ENCODE measurements around the gene EPYC. TPM values are rescaled to one million over a fixed set of nuclear protein-coding genes. Genes with fewer than 3 reads are reported as not detected.

Gene EPYC
- total and polyA plus RNA-seq, 2 experiments from 2014 or later: not detected

- no peak for TF ChIP-seq CTCF (conservative IDR thresholded peaks at IDR 0.05; ENCODE audit: low read depth in 2 of 2)
- TF ChIP-seq JUNB (IDR thresholded peaks at IDR 0.05; ENCODE audit: unreplicated experiment): no peak
- TF ChIP-seq NANOG (IDR thresholded peaks at IDR 0.05; ENCODE audit: borderline replicate concordance): no peak
- TF ChIP-seq STAT1 (IDR thresholded peaks at IDR 0.05; ENCODE audit: unreplicated experiment): no peak
- no peak for TF ChIP-seq EZH2phosphoT487 (IDR thresholded peaks at IDR 0.05; ENCODE audit: unreplicated experiment)
- TF ChIP-seq REST (IDR thresholded peaks at IDR 0.05; ENCODE audit: unreplicated experiment): no peak
- TF ChIP-seq CREB1 (CRISPR knock-in tag; IDR thresholded peaks at IDR 0.05; ENCODE audit: low read depth): no peak
- no peak for TF ChIP-seq ZNF331 (CRISPR knock-in tag; IDR thresholded peaks at IDR 0.05; ENCODE audit: low read depth)
- TF ChIP-seq EZH2 (IDR thresholded peaks at IDR 0.05; ENCODE audit: low read depth, unreplicated experiment): no peak
- no peak for TF ChIP-seq ETS1 (IDR thresholded peaks at IDR 0.05)
- TF ChIP-seq ZNF114 (CRISPR knock-in tag; IDR thresholded peaks at IDR 0.05): no peak
- TF ChIP-seq POLR2AphosphoS5 (IDR thresholded peaks at IDR 0.05; ENCODE audit: low read depth): no peak
- no peak for TF ChIP-seq ZNF462 (CRISPR knock-in tag; IDR thresholded peaks at IDR 0.05)
- Histone ChIP-seq H3F3A (replicated peaks; ENCODE audit: low read depth) (no peaks in the 10 kb centered on the region), H4K20me1 (replicated peaks; ENCODE audit: insufficient read depth) (no peaks in the 10 kb centered on the region), H3K4me1 (ENCODE audit: insufficient read depth) (peaks cover 12% of the 10 kb centered on the region; the same call in 1 of the 2 replicates), H3K9me2 (ENCODE audit: insufficient read depth) (no peaks in the 10 kb centered on the region), H2AFZ (no peak overlapping the region), H3K27me3 (ENCODE audit: insufficient read depth) (no peaks in the 10 kb centered on the region), H3K4me2 (no peak overlapping the region), H3K4me3 (no peak overlapping the region), H3K36me3 (ENCODE audit: insufficient read depth) (no peaks in the 10 kb centered on the region), H3K79me2 (replicated peaks; ENCODE audit: insufficient read depth) (no peaks in the 10 kb centered on the region), H3K27ac (ENCODE audit: low read depth) (no peak overlapping the region)
- H3K4me3 Mint-ChIP-seq: no peak overlapping the region
- H3K27ac Mint-ChIP-seq: no peak overlapping the region
- peaks cover 16% of the 10 kb centered on the region for H3K4me1 Mint-ChIP-seq
- no peak for DNase-seq (ENCODE audit: low spot score)
- no peaks in the 10 kb centered on the region for H3K9me3 Mint-ChIP-seq
- ATAC-seq: no peak
- H3K27me3 Mint-ChIP-seq (ENCODE audit: insufficient read depth, low read depth, poor library complexity): peaks cover 2% of the 10 kb centered on the region
- H3K36me3 Mint-ChIP-seq (ENCODE audit: low read depth): no peaks in the 10 kb centered on the region
Measured at GRCh38 chr12:90970471-90970870, 34.3 kb downstream of the EPYC start.
